OCI-LY7 (cell line): ENCODE measurements around the gene LRP1-AS. TPM values are rescaled to one million over a fixed set of nuclear protein-coding genes. Genes with fewer than 3 reads are reported as not detected.

Experiments used
- BruUV-seq: library from RNA; stranded (reverse); fragments of 400-500 nt; replicated peaks from 2 replicates; lab custom pipeline; 2021; lab: Mats Ljungman, UMichigan
- CTCF ChIA-PET: fragments of 300-600 bp; sonication (Branson Sonifier 250); formaldehyde crosslinking; loops from one replicate; lab custom pipeline; 2022; ENCODE audit warnings: antibody characterized with exemption; ENCODE audit not compliant: unreplicated experiment; lab: Charles Lee
- POLR2A ChIA-PET: fragments of 300-600 bp; sonication (Branson Sonifier 250); formaldehyde crosslinking; loops from one replicate; lab custom pipeline; 2022; ENCODE audit warnings: antibody characterized with exemption; lab: Charles Lee
- DNase-seq: peaks from one replicate; pipeline ENCODE4 v3.0.0-alpha.2; 2015; ENCODE audit warnings: low spot score
- H2AFZ ChIP-seq: fragments of 200-600 bp; sonication (generic), shearing (Covaris generic); 2 replicates; pipeline ENCODE4 v1.6.1; 2014; ENCODE audit warnings: mild to moderate bottlenecking, antibody characterized with exemption, low read length, moderate library complexity
- H3K27ac ChIP-seq: fragments of 200-600 bp; sonication (generic); 2 replicates; pipeline ENCODE4 v1.5.1; 2014; ENCODE audit warnings: mixed run types, low read depth, mild to moderate bottlenecking, moderate library complexity, low read length, inconsistent platforms; ENCODE audit not compliant: poor library complexity, severe bottlenecking
- H3K36me3 ChIP-seq: fragments of 200-600 bp; sonication (generic); 2 replicates; pipeline ENCODE4 v1.6.1; 2014; ENCODE audit warnings: mild to moderate bottlenecking, antibody characterized with exemption, low read length, moderate library complexity, mixed read lengths; ENCODE audit not compliant: insufficient read depth
- H3K4me1 ChIP-seq: fragments of 200-600 bp; sonication (generic); 2 replicates; pipeline ENCODE4 v1.5.1; 2014; ENCODE audit warnings: mild to moderate bottlenecking, low read length; ENCODE audit not compliant: insufficient read depth, poor library complexity, severe bottlenecking
- H3K4me2 ChIP-seq: fragments of 200-600 bp; sonication (generic); 2 replicates; pipeline ENCODE4 v1.6.1; 2014; ENCODE audit warnings: mild to moderate bottlenecking, low read length
- H3K4me3 ChIP-seq: fragments of 200-600 bp; sonication (generic); 2 replicates; pipeline ENCODE4 v1.5.1; 2014; ENCODE audit warnings: mild to moderate bottlenecking, low read depth, low read length; ENCODE audit not compliant: poor library complexity, severe bottlenecking
- H3K79me2 ChIP-seq: fragments of 200-600 bp; sonication (generic); 2 replicates; pipeline ENCODE4 v1.6.1; 2016; ENCODE audit warnings: low read depth, mild to moderate bottlenecking, low read length, moderate library complexity, mixed read lengths; ENCODE audit not compliant: insufficient read depth
- H3K9me2 ChIP-seq: fragments of 200-600 bp; sonication (generic); 2 replicates; pipeline ENCODE4 v1.6.1; 2016; ENCODE audit warnings: mild to moderate bottlenecking, low read length, mixed read lengths; ENCODE audit not compliant: insufficient read depth
- H3K9me3 ChIP-seq: fragments of 200-600 bp; sonication (generic); 2 replicates; pipeline ENCODE4 v1.6.1; 2014; ENCODE audit warnings: mild to moderate bottlenecking, mixed run types, low read length, mixed read lengths
- H4K20me1 ChIP-seq: fragments of 200-600 bp; sonication (generic); 2 replicates; pipeline ENCODE4 v1.6.1; 2014; ENCODE audit warnings: mild to moderate bottlenecking, antibody characterized with exemption, low read length, moderate library complexity, mixed read lengths; ENCODE audit not compliant: insufficient read depth
- CTCF ChIP-seq: fragments of 200-600 bp; sonication (generic); conservative IDR thresholded peaks from 2 replicates; pipeline ENCODE4 v1.5.1; 2014; ENCODE audit warnings: mild to moderate bottlenecking, antibody characterized with exemption, low read length, moderate library complexity, mixed read lengths
- EZH2phosphoT487 ChIP-seq: fragments of 200-600 bp; sonication (generic); IDR thresholded peaks from 2 replicates; pipeline ENCODE4 v1.6.1; 2018; ENCODE audit warnings: low read depth, borderline replicate concordance, mild to moderate bottlenecking, mixed run types, antibody characterized with exemption, low read length, moderate library complexity, mixed read lengths
- intact Hi-C: fragments of 100-400 bp; cut with micrococcal nuclease; formaldehyde crosslinking; loops from one replicate; pipeline ENCODE4 v1.10.0; 2022; ENCODE audit not compliant: unreplicated experiment
- total RNA-seq, 2 experiments: library from RNA; depleted of rRNA in 1 of 2; stranded (reverse); fragments of >200 nt in 1 of 2; shearing (Covaris generic) in 1 of 2; gene quantifications; 2 replicates each; pipeline ENCODE4 v1.2.3, GENCODE V29; 2014 to 2022

Gene LRP1-AS
- total RNA-seq, 2 experiments from 2014 or later, result not detected

- H4K20me1 ChIP-seq, result no peaks in the 10 kb centered on the region
- no peaks in the 10 kb centered on the region for H3K9me3 ChIP-seq
- CTCF ChIA-PET, result no interaction called here
- POLR2A ChIA-PET, result no interaction called here
- DNase-seq, result no peak
- TF ChIP-seq EZH2phosphoT487 (no peak), CTCF (no peak)
- H3K4me3 ChIP-seq, result no peak overlapping the region
- no peaks in the 10 kb centered on the region for H3K79me2 ChIP-seq
- no TSS peak for BruUV-seq
- intact Hi-C loops, result no loop called here
- no peak overlapping the region for H3K4me2 ChIP-seq
- H3K36me3 ChIP-seq, result no peaks in the 10 kb centered on the region
- H3K27ac ChIP-seq, result no peak overlapping the region
- H3K9me2 ChIP-seq, result no peaks in the 10 kb centered on the region
- H3K4me1 ChIP-seq, result no peaks in the 10 kb centered on the region
- H2AFZ ChIP-seq, result no peak overlapping the region
These were observed 2.0 kb upstream of the LRP1-AS start for GRCh38 chr12:57149245-57149900.

GRCh38 chr12:57148469-57149244, 1.2 kb upstream of the LRP1-AS start:
- no peaks in the 10 kb centered on the region for H3K9me3 ChIP-seq
- H3K79me2 ChIP-seq, result no peaks in the 10 kb centered on the region
- intact Hi-C loops, result no loop called here
- TF ChIP-seq CTCF (no peak), EZH2phosphoT487 (no peak)
- no peak overlapping the region for H3K4me3 ChIP-seq
- no peaks in the 10 kb centered on the region for H4K20me1 ChIP-seq
- no peak overlapping the region for H3K27ac ChIP-seq
- CTCF ChIA-PET, result no interaction called here
- POLR2A ChIA-PET, result no interaction called here
- no peak for DNase-seq
- no peaks in the 10 kb centered on the region for H3K4me1 ChIP-seq
- no peak overlapping the region for H3K4me2 ChIP-seq
- no peaks in the 10 kb centered on the region for H3K9me2 ChIP-seq
- no TSS peak for BruUV-seq
- no peak overlapping the region for H2AFZ ChIP-seq
- no peaks in the 10 kb centered on the region for H3K36me3 ChIP-seq

GRCh38 chr12:57146092-57146491, 1.3 kb downstream of the LRP1-AS start:
- H2AFZ ChIP-seq, result no peak overlapping the region
- H3K79me2 ChIP-seq, result no peaks in the 10 kb centered on the region
- no peaks in the 10 kb centered on the region for H3K9me2 ChIP-seq
- DNase-seq, result no peak
- no TSS peak for BruUV-seq
- H3K36me3 ChIP-seq, result no peaks in the 10 kb centered on the region
- H3K27ac ChIP-seq, result no peak overlapping the region
- no peak overlapping the region for H3K4me3 ChIP-seq
- CTCF ChIA-PET, result interaction anchor here (0.5 kb wide), 1 partner anchor 34 kb away, joined by 10 read pairs; no protein-coding TSS in a partner anchor
- TF ChIP-seq CTCF, result no peak
- no peak for TF ChIP-seq EZH2phosphoT487
- intact Hi-C loops, result no loop called here
- no peaks in the 10 kb centered on the region for H3K4me1 ChIP-seq
- H4K20me1 ChIP-seq, result no peaks in the 10 kb centered on the region
- H3K9me3 ChIP-seq, result no peaks in the 10 kb centered on the region
- POLR2A ChIA-PET, result interaction anchor here (0.6 kb wide), 1 partner anchor 446 kb away, joined by 4 read pairs; no protein-coding TSS in a partner anchor
- no peak overlapping the region for H3K4me2 ChIP-seq
